A549 treated with Hydrocortisone at 1 μM for 4 hours (cell line): Measurements from ENCODE around the gene CCR3. TPM values are rescaled to one million over a fixed set of nuclear protein-coding genes. Genes with fewer than 3 reads are reported as not detected.

ENCODE experiments used
- total RNA-seq: library from RNA; stranded (reverse); fragments of 200-300 nt; extraction: Qiagen RNA extraction; gene quantifications from 5 replicates; pipeline ENCODE4 v1.2.3, GENCODE V29; 2022

CCR3 gene
- total RNA-seq, result not detected in 5 replicates

DNA sequence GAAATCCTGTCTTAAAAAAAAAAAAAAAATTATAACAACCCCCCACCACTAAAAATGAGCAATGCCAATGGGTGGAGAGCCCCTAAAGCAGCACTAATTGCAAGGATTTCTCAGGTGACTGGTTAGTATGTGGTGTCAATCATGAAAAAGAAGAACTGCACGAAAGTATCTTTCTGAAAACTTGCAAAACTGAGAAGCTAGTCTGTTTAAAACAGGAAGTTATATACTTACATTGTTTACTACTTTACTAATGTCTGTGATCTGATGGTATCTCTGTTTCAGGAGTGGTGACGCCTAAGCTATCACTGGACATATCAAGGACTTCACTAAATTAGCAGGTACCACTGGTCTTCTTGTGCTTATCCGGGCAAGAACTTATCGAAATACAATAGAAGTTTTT lies at the start of gene CCR3:
Gene CCR3, plus strand, starts transcription at position 341 of the 400 bp plus-strand sequence. CDS start 22,699 bp downstream, outside the sequence.

DNA sequence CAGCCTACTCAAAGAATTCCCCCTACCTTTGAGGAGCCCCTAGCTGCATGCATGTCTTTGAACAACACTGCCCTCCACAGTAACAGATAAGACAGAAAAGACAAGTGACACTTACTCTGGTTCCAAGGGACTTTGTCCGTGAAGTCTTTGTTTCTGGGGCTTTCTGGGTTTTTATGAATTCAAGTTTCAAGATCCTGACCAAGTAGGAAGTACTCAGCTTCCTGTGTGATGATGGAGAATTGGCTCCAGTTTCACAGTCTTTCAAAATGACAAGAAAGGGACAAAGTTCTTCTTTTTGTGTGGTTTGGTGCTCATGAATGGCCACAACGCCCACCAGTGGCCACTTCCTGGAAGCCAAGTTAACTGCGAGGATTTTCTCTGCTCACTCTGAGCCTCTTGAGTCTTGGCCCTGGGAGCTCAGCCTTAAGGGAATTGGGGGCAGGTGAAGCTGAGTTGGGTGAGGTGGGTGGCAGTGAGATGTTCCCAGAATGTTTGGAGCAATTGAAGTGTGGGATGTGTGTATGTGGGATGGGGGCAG lies 34.0 kb upstream of the CCR3 start, which contains the start of gene CCR1:
Gene CCR1, minus strand, starts transcription at position 147 of the 538 bp plus-strand sequence. CDS start 4,000 bp downstream, outside the sequence.

Other genes with a start within 250 kb of the CCR3 start
- gene FYCO1, start 246.6 kb upstream of the CCR3 start, total RNA-seq, result 4.5 to 6.8 TPM (median 4.7 TPM) in 5 replicates
- not detected in 5 replicates for gene XCR1, start 215.0 kb upstream of the CCR3 start, total RNA-seq
- not detected in 5 replicates for gene CCR1, start 34.1 kb upstream of the CCR3 start, total RNA-seq
- gene CCR2, start 111.7 kb downstream of the CCR3 start, total RNA-seq, result not detected in 5 replicates
- gene CCR5, start 128.5 kb downstream of the CCR3 start, total RNA-seq, result not detected in 5 replicates
- 0.07 to 0.10 TPM (median 0.09 TPM) in 3 of 5 replicates, not detected in the others for gene CCRL2, start 164.8 kb downstream of the CCR3 start, total RNA-seq
- not detected in 5 replicates for gene LTF, start 222.4 kb downstream of the CCR3 start, total RNA-seq